NT2/D1 (cell line): ENCODE results near the gene SPTAN1.

Source experiments
- SUZ12 ChIP-seq: IDR thresholded peaks from 2 replicates; pipeline ENCODE4 v1.6.1; 2011; ENCODE audit not compliant: insufficient read length, insufficient read depth; ENCODE audit errors: extremely low read depth
- ZNF274 ChIP-seq: IDR thresholded peaks from 2 replicates; pipeline ENCODE4 v1.6.1; 2011; ENCODE audit warnings: mild to moderate bottlenecking, low read depth, low read length

DNA sequence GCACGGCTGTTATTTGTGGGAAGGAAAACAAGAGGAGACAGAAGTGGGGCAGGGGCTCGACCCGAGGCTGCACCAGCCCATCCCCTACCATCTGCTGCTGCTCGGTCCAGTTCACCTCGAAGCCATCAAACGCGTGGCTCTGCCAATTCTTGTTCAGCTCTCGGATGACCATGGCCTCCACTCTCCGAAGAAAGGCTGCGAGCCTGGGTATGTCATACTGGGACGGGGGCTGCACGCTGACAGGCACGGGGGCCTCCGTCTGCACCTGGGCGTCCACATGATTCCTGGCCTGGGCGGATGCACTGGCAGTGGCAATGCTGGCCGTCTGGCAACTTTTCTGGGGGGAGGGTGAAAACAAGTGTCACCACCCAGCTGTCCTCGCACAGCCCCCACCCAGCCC is 88.2 kb downstream of the SPTAN1 start:
- no peak for TF ChIP-seq SUZ12
- TF ChIP-seq ZNF274, result no peak
